OCI-LY7 (cell line): ENCODE results near the gene TGM1. TPM values are rescaled to one million over a fixed set of nuclear protein-coding genes. Genes with fewer than 3 reads are reported as not detected.

Experiments
- BruUV-seq: library from RNA; stranded (reverse); fragments of 400-500 nt; replicated peaks from 2 replicates; lab custom pipeline; 2021; lab: Mats Ljungman, UMichigan
- CTCF ChIA-PET: fragments of 300-600 bp; sonication (Branson Sonifier 250); formaldehyde crosslinking; loops from one replicate; lab custom pipeline; 2022; ENCODE audit warnings: antibody characterized with exemption; ENCODE audit not compliant: unreplicated experiment; lab: Charles Lee
- POLR2A ChIA-PET: fragments of 300-600 bp; sonication (Branson Sonifier 250); formaldehyde crosslinking; loops from one replicate; lab custom pipeline; 2022; ENCODE audit warnings: antibody characterized with exemption; lab: Charles Lee
- DNase-seq: peaks from one replicate; pipeline ENCODE4 v3.0.0-alpha.2; 2015; ENCODE audit warnings: low spot score
- H2AFZ ChIP-seq: fragments of 200-600 bp; sonication (generic), shearing (Covaris generic); 2 replicates; pipeline ENCODE4 v1.6.1; 2014; ENCODE audit warnings: mild to moderate bottlenecking, antibody characterized with exemption, low read length, moderate library complexity
- H3K27ac ChIP-seq: fragments of 200-600 bp; sonication (generic); 2 replicates; pipeline ENCODE4 v1.5.1; 2014; ENCODE audit warnings: mixed run types, low read depth, mild to moderate bottlenecking, moderate library complexity, low read length, inconsistent platforms; ENCODE audit not compliant: poor library complexity, severe bottlenecking
- H3K36me3 ChIP-seq: fragments of 200-600 bp; sonication (generic); 2 replicates; pipeline ENCODE4 v1.6.1; 2014; ENCODE audit warnings: mild to moderate bottlenecking, antibody characterized with exemption, low read length, moderate library complexity, mixed read lengths; ENCODE audit not compliant: insufficient read depth
- H3K4me1 ChIP-seq: fragments of 200-600 bp; sonication (generic); 2 replicates; pipeline ENCODE4 v1.5.1; 2014; ENCODE audit warnings: mild to moderate bottlenecking, low read length; ENCODE audit not compliant: insufficient read depth, poor library complexity, severe bottlenecking
- H3K4me2 ChIP-seq: fragments of 200-600 bp; sonication (generic); 2 replicates; pipeline ENCODE4 v1.6.1; 2014; ENCODE audit warnings: mild to moderate bottlenecking, low read length
- H3K4me3 ChIP-seq: fragments of 200-600 bp; sonication (generic); 2 replicates; pipeline ENCODE4 v1.5.1; 2014; ENCODE audit warnings: mild to moderate bottlenecking, low read depth, low read length; ENCODE audit not compliant: poor library complexity, severe bottlenecking
- H3K79me2 ChIP-seq: fragments of 200-600 bp; sonication (generic); 2 replicates; pipeline ENCODE4 v1.6.1; 2016; ENCODE audit warnings: low read depth, mild to moderate bottlenecking, low read length, moderate library complexity, mixed read lengths; ENCODE audit not compliant: insufficient read depth
- H3K9me2 ChIP-seq: fragments of 200-600 bp; sonication (generic); 2 replicates; pipeline ENCODE4 v1.6.1; 2016; ENCODE audit warnings: mild to moderate bottlenecking, low read length, mixed read lengths; ENCODE audit not compliant: insufficient read depth
- H3K9me3 ChIP-seq: fragments of 200-600 bp; sonication (generic); 2 replicates; pipeline ENCODE4 v1.6.1; 2014; ENCODE audit warnings: mild to moderate bottlenecking, mixed run types, low read length, mixed read lengths
- H4K20me1 ChIP-seq: fragments of 200-600 bp; sonication (generic); 2 replicates; pipeline ENCODE4 v1.6.1; 2014; ENCODE audit warnings: mild to moderate bottlenecking, antibody characterized with exemption, low read length, moderate library complexity, mixed read lengths; ENCODE audit not compliant: insufficient read depth
- EZH2phosphoT487 ChIP-seq: fragments of 200-600 bp; sonication (generic); IDR thresholded peaks from 2 replicates; pipeline ENCODE4 v1.6.1; 2018; ENCODE audit warnings: low read depth, borderline replicate concordance, mild to moderate bottlenecking, mixed run types, antibody characterized with exemption, low read length, moderate library complexity, mixed read lengths
- intact Hi-C: fragments of 100-400 bp; cut with micrococcal nuclease; formaldehyde crosslinking; loops from one replicate; pipeline ENCODE4 v1.10.0; 2022; ENCODE audit not compliant: unreplicated experiment
- total RNA-seq, 2 experiments: library from RNA; depleted of rRNA in 1 of 2; stranded (reverse); fragments of >200 nt in 1 of 2; shearing (Covaris generic) in 1 of 2; gene quantifications; 2 replicates each; pipeline ENCODE4 v1.2.3, GENCODE V29; 2014 to 2022
- TF ChIP-seq, protein P1 (sequence below): fragments of 200-600 bp; sonication (generic); conservative IDR thresholded peaks from 2 replicates; pipeline ENCODE4 v1.5.1; 2014; ENCODE audit warnings: mild to moderate bottlenecking, antibody characterized with exemption, low read length, moderate library complexity, mixed read lengths

TGM1 gene
- total RNA-seq, 2 experiments from 2014 or later = 5.2 to 5.4 TPM

DNA sequence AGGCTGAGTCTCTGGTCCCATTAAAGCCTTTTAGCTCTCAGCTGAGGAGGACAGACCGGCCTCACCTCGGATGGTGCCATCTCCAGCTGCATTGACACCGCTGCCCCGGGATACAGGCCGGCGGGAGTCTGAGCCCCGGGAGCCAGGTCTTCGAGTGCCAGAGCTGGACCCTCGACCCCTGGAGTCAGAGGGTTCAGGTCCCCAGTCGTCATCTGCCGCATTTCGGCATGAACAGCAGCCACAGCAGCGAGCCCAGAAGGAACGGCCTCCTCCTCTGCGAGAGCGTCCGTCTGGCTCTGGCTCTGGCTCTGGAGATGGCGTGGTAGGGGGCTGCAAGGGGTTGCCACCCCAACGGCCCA, 1.0 kb downstream of the TGM1 start:
- intact Hi-C loops = no loop called here
- ChIA-PET POLR2A (interaction anchor here (0.9 kb wide), 1 partner anchor 12 kb away, joined by 3 read pairs; no protein-coding TSS in a partner anchor), CTCF (no interaction called here)

DNA sequence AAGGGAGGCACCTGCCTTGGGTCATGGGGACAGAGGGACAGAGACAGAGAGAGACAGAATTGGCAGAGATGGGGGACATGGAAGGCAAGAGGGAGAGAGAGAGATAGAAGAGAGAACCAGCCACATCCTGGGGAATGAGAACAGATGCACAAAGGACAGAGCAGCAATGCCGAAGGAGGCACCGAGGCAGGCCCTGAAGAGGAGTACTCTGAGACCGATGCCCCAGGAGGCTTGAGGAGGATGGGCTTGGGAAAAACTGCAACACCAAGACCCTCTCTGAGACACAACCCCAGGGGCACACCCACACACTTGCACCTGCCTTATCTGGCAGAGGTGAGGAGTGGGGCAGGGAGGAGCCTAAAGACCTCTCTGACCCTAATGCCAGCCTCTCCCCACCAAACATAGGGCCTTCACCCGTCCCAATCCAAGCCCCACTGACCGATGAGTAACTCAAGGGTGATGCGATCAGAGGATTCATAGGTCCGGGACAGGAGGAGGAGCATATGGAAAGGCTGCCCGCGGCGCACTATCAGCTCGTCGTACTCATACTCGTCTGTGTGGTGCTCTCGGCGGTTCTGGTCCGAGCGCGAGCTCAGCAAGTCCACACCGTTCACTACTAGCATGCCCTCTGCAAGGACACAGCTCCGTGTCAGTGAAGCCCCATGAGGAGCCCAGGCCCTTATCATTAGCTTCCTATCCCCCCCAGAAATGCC, 1.6 kb downstream of the TGM1 start:
- no peak for DNase-seq
- Histone ChIP-seq H3K9me2 (no peaks in the 10 kb centered on the region), H3K79me2 (no peaks in the 10 kb centered on the region), H4K20me1 (no peaks in the 10 kb centered on the region), H3K27ac (no peak overlapping the region), H3K36me3 (no peaks in the 10 kb centered on the region), H3K4me3 (no peak overlapping the region), H3K9me3 (no peaks in the 10 kb centered on the region), H2AFZ (no peak overlapping the region), H3K4me2 (no peak overlapping the region), H3K4me1 (peaks cover 12% of the 10 kb centered on the region)
- no peak for TF ChIP-seq EZH2phosphoT487
- TF ChIP-seq, protein P1, sequence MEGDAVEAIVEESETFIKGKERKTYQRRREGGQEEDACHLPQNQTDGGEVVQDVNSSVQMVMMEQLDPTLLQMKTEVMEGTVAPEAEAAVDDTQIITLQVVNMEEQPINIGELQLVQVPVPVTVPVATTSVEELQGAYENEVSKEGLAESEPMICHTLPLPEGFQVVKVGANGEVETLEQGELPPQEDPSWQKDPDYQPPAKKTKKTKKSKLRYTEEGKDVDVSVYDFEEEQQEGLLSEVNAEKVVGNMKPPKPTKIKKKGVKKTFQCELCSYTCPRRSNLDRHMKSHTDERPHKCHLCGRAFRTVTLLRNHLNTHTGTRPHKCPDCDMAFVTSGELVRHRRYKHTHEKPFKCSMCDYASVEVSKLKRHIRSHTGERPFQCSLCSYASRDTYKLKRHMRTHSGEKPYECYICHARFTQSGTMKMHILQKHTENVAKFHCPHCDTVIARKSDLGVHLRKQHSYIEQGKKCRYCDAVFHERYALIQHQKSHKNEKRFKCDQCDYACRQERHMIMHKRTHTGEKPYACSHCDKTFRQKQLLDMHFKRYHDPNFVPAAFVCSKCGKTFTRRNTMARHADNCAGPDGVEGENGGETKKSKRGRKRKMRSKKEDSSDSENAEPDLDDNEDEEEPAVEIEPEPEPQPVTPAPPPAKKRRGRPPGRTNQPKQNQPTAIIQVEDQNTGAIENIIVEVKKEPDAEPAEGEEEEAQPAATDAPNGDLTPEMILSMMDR = no peak
- no TSS peak for BruUV-seq
- ChIA-PET CTCF (no interaction called here), POLR2A (interaction anchor here (0.9 kb wide), 1 partner anchor 12 kb away, joined by 3 read pairs; no protein-coding TSS in a partner anchor)
- intact Hi-C loops = no loop called here

More for the DNA sequence above, 1.0 kb downstream of the TGM1 start:
- Histone ChIP-seq H3K9me3 (no peaks in the 10 kb centered on the region), H3K36me3 (no peaks in the 10 kb centered on the region), H3K9me2 (no peaks in the 10 kb centered on the region), H2AFZ (no peak overlapping the region), H3K79me2 (no peaks in the 10 kb centered on the region), H3K4me3 (no peak overlapping the region), H4K20me1 (no peaks in the 10 kb centered on the region), H3K4me1 (peaks cover 12% of the 10 kb centered on the region), H3K27ac (no peak overlapping the region), H3K4me2 (no peak overlapping the region)
- no peak for DNase-seq
- no TSS peak for BruUV-seq
- TF ChIP-seq, protein P1 = no peak

DNA sequence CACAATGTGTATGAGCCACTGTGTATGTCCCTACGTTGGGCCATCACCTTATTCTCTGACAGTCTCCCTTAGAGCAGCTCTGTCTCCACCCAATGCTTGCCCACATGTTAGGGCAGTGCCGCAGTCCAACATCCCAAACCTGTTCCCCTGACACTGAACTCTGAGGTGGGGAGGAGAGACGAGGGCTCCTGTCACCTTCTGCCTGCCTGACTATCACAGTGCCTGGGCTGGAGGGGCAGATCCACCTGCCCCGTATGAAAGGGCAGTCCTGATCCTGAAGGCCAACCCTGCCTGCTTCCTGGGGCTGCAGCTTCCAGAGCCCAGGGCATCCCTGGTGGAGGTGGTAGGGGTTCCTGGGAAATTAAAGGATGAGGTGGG, 2.2 kb downstream of the TGM1 start:
- Histone ChIP-seq H3K27ac (no peak overlapping the region), H3K9me2 (no peaks in the 10 kb centered on the region), H3K9me3 (no peaks in the 10 kb centered on the region), H3K79me2 (no peaks in the 10 kb centered on the region), H4K20me1 (no peaks in the 10 kb centered on the region), H3K36me3 (no peaks in the 10 kb centered on the region), H2AFZ (no peak overlapping the region), H3K4me3 (no peak overlapping the region), H3K4me2 (no peak overlapping the region), H3K4me1 (peaks cover 12% of the 10 kb centered on the region)
- TF ChIP-seq, protein P1 = no peak
- TF ChIP-seq EZH2phosphoT487 = no peak
- POLR2A ChIA-PET = interaction anchor here (0.6 kb wide), 1 partner anchor 939 kb away, joined by 3 read pairs; the partner anchor contains the start of gene PABPN1
- DNase-seq = no peak
- BruUV-seq = no TSS peak
- CTCF ChIA-PET = no interaction called here
- intact Hi-C loops = no loop called here
